ENCODE data around the gene ANKLE1. TPM values are rescaled to one million over a fixed set of nuclear protein-coding genes. Genes with fewer than 3 reads are reported as not detected.

The ANKLE1 gene
- total and polyA plus RNA-seq, 10 of the 15 experiments (the other 5 are each of a cell fraction or from before 2014, with no cell fraction given) = 2.2 to 17.9 (median 10.9) TPM

- peak; percentile 18 for TF ChIP-seq RELA (IDR thresholded peaks at IDR 0.05; ENCODE audit: borderline replicate concordance, partially characterized antibody)
- peak; percentile 70 for TF ChIP-seq ZNF217 (IDR thresholded peaks at IDR 0.05)
- TF ChIP-seq ZNF384 (IDR thresholded peaks at IDR 0.05; ENCODE audit: borderline replicate concordance, low read depth, low read length) = no peak
- no peak for TF ChIP-seq BMI1 (IDR thresholded peaks at IDR 0.05; ENCODE audit: borderline replicate concordance)
- no peak for TF ChIP-seq IKZF2 (IDR thresholded peaks at IDR 0.05)
- no peak for TF ChIP-seq ASH2L (IDR thresholded peaks at IDR 0.05; ENCODE audit: borderline replicate concordance, low read depth)
- no peak for TF ChIP-seq CHD4 (IDR thresholded peaks at IDR 0.05)
- no peak for TF ChIP-seq FOXM1 (IDR thresholded peaks at IDR 0.05; ENCODE audit: low read depth, low read length)
- no peak for TF ChIP-seq TBL1XR1 (IDR thresholded peaks at IDR 0.05; ENCODE audit: low read depth, low read length)
- TF ChIP-seq NBN (IDR thresholded peaks at IDR 0.05) = no peak; the same call in 1 of the 2 replicates
- peak; percentile 95 for TF ChIP-seq ZNF687 (IDR thresholded peaks at IDR 0.05)
- TF ChIP-seq CHD2 (IDR thresholded peaks at IDR 0.05; ENCODE audit: borderline replicate concordance, low read depth, low read length) = peak; percentile 54; the same call in 1 of the 2 replicates
- peak; percentile 87 for TF ChIP-seq MYC (IDR thresholded peaks at IDR 0.05; ENCODE audit: insufficient read depth, insufficient read length, insufficient replicate concordance, low read length, severe bottlenecking)
- no peak for TF ChIP-seq ZNF622 (IDR thresholded peaks at IDR 0.05)
- TF ChIP-seq LARP7 (IDR thresholded peaks at IDR 0.05) = peak; percentile 99
- TF ChIP-seq ZZZ3 (IDR thresholded peaks at IDR 0.05; ENCODE audit: control insufficient read depth, insufficient read length, low read depth) = no peak
- TF ChIP-seq SUPT20H (IDR thresholded peaks at IDR 0.05; ENCODE audit: borderline replicate concordance, control insufficient read depth, low read depth, low read length) = no peak
- TF ChIP-seq RAD21 (IDR thresholded peaks at IDR 0.05; ENCODE audit: insufficient read depth, low read depth, low read length) = peak; percentile 39; the same call in 1 of the 2 replicates
- 0 out of 2 replicates have a peak, but pooled peaks have one; percentile 31 for TF ChIP-seq STAT1 (conservative IDR thresholded peaks at IDR 0.05)
- TF ChIP-seq RAD51 (IDR thresholded peaks at IDR 0.05) = no peak
- TF ChIP-seq SIX5 (IDR thresholded peaks at IDR 0.05; ENCODE audit: low read depth, low read length, severe bottlenecking) = no peak
- TF ChIP-seq SREBF2 (IDR thresholded peaks at IDR 0.05; ENCODE audit: low read length) = no peak
- no peak for TF ChIP-seq RUNX3 (IDR thresholded peaks at IDR 0.05; ENCODE audit: low read length)
- no peak for TF ChIP-seq NFYA (IDR thresholded peaks at IDR 0.05; ENCODE audit: borderline replicate concordance, low read depth, low read length)
- TF ChIP-seq, protein P1, sequence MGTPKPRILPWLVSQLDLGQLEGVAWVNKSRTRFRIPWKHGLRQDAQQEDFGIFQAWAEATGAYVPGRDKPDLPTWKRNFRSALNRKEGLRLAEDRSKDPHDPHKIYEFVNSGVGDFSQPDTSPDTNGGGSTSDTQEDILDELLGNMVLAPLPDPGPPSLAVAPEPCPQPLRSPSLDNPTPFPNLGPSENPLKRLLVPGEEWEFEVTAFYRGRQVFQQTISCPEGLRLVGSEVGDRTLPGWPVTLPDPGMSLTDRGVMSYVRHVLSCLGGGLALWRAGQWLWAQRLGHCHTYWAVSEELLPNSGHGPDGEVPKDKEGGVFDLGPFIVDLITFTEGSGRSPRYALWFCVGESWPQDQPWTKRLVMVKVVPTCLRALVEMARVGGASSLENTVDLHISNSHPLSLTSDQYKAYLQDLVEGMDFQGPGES (IDR thresholded peaks at IDR 0.05) = no peak
- TF ChIP-seq NR2C2 (IDR thresholded peaks at IDR 0.05; ENCODE audit: borderline replicate concordance, control insufficient read depth, insufficient read length, low read depth) = no peak
- TF ChIP-seq JUNB (IDR thresholded peaks at IDR 0.05) = no peak
- no peak for TF ChIP-seq STAT3 (IDR thresholded peaks at IDR 0.05; ENCODE audit: low read depth, low read length)
- TF ChIP-seq MTA3 (IDR thresholded peaks at IDR 0.05; ENCODE audit: borderline replicate concordance, low read length) = no peak
- no peak for TF ChIP-seq HDAC2 (IDR thresholded peaks at IDR 0.05)
Observed at GRCh38 chr19:17235300-17235970, 46.3 kb upstream of the ANKLE1 start (continued).

Data from GM12878 (cell line).